SK-N-MC (cell line): Measurements from ENCODE around the gene CTAGE4.
"Not testable (repeated sequence)": the region's sequence is repeated elsewhere in the genome, so short reads cannot be mapped to it uniquely, and the experiment has no call there.

Source experiments
- DNase-seq: peaks from one replicate; pipeline ENCODE4 v3.0.0-alpha.2; 2011; ENCODE audit warnings: low read depth, low spot score
- H3K27ac ChIP-seq: fragments of 200-600 bp; sonication (generic); 2 replicates; pipeline ENCODE4 v1.5.1; 2016; ENCODE audit warnings: mixed run types
- H3K36me3 ChIP-seq: fragments of 200-600 bp; sonication (generic); 2 replicates; pipeline ENCODE4 v1.6.1; 2017; ENCODE audit warnings: antibody characterized with exemption, low read length, mixed read lengths; ENCODE audit not compliant: insufficient read depth
- H3K4me3 ChIP-seq: fragments of 200-600 bp; sonication (generic); 2 replicates; pipeline ENCODE4 v1.5.1; 2016
- H3K9ac ChIP-seq: fragments of 200-600 bp; sonication (generic); 2 replicates; pipeline ENCODE4 v1.8.0; 2017; ENCODE audit warnings: mixed run types, mixed read lengths; ENCODE audit not compliant: insufficient read length
- H3K9me3 ChIP-seq: fragments of 200-600 bp; sonication (generic); 2 replicates; pipeline ENCODE4 v1.6.1; 2017; ENCODE audit warnings: low read depth, mild to moderate bottlenecking, antibody characterized with exemption, low read length, moderate library complexity, mixed read lengths
- EZH2 ChIP-seq: fragments of 200-600 bp; sonication (generic); IDR thresholded peaks from one replicate; pipeline ENCODE4 v1.6.1; 2017; ENCODE audit warnings: antibody characterized with exemption
- FOXP2 ChIP-seq: optimal IDR thresholded peaks from 2 replicates; pipeline ENCODE3; 2011; ENCODE audit warnings: mild to moderate bottlenecking, moderate library complexity; ENCODE audit not compliant: insufficient read depth; ENCODE audit errors: extremely low read length, control extremely low read depth
- POLR2AphosphoS5 ChIP-seq: IDR thresholded peaks from 2 replicates; pipeline ENCODE4 v1.6.1; 2012; ENCODE audit warnings: mild to moderate bottlenecking, low read depth, low read length, borderline replicate concordance

Gene CTAGE4, protein sequence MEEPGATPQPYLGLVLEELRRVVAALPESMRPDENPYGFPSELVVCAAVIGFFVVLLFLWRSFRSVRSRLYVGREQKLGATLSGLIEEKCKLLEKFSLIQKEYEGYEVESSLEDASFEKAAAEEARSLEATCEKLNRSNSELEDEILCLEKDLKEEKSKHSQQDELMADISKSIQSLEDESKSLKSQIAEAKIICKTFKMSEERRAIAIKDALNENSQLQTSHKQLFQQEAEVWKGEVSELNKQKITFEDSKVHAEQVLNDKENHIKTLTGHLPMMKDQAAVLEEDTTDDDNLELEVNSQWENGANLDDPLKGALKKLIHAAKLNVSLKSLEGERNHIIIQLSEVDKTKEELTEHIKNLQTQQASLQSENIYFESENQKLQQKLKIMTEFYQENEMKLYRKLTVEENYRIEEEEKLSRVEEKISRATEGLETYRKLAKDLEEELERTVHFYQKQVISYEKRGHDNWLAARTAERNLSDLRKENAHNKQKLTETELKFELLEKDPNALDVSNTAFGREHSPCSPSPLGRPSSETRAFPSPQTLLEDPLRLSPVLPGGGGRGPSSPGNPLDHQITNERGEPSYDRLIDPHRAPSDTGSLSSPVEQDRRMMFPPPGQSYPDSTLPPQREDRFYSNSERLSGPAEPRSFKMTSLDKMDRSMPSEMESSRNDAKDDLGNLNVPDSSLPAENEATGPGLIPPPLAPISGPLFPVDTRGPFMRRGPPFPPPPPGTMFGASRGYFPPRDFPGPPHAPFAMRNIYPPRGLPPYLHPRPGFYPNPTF

DNA sequence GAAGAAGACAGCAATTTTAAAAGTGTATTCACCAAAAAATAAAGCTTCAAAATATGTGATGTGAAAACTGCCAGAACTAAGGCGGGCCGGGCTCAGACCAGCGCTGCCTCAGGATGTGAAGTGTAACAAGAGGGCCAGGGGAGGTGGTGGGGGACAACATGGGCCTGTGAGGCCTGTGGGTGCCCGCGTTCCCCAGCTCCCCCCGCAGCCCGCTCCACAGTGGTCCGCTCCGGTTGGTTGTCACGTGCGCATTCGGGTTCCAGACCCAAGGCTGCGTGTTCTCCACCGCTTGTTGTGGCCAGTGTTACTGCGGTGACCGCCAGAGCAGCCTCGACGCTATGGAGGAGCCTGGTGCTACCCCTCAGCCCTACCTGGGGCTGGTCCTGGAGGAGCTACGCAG lies at the start of gene CTAGE4:
CTAGE4 (plus strand) TSS at position 301 of the 400 bp plus-strand sequence; CDS start at position 339, 38 bp downstream.
- DNase-seq, H3K4me3 ChIP-seq, H3K9ac ChIP-seq, H3K27ac ChIP-seq, H3K36me3 ChIP-seq, H3K9me3 ChIP-seq: not testable (repeated sequence)

DNA sequence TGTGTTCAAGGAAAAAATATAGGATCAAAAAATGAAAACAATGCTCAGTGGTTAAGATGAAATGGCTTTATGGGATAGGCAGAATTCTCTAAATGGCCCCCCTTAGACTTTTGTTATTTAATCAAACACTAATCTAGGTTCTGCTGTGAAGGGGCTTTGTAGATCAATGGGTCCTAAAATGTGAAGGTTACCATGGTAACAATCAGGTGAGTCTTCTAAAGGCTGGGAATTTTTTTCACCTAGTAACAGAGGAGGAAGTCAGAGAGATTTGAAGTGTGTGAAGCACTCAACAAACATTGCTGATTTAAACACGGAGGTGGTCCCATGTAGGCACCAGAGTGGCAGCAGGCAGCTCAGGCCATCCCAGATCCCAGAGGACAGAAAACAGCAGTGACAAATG lies 49.1 kb upstream of the CTAGE4 start:
- H3K4me3 ChIP-seq: no peak overlapping the region
- H3K9ac ChIP-seq: no peak overlapping the region
- H3K9me3 ChIP-seq: no peaks in the 10 kb centered on the region
- H3K27ac ChIP-seq: no peak overlapping the region
- no peak for DNase-seq
- TF ChIP-seq EZH2 (no peak), FOXP2 (no peak), POLR2AphosphoS5 (no peak)
- no peaks in the 10 kb centered on the region for H3K36me3 ChIP-seq

DNA sequence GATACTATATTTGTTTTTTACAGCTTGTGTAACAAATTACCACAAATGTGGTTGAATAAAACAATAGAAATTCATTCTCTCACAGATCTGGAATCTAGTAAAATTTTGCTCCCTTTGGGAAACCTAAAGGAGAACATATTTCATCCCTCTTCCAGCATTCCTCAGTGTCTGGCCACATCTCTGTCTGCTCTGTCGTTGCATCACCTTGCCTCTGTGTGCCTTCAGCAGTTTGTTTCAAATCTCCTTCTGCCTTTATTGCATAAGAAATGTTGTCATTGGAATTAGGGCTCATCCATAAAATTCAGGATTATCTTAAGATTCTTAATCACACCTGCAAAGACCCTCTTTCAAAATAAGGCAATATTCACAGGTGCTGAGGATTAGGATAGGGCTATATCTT lies 45.8 kb upstream of the CTAGE4 start:
- no peak overlapping the region for H3K4me3 ChIP-seq
- no peak for DNase-seq
- H3K9me3 ChIP-seq: no peaks in the 10 kb centered on the region
- H3K36me3 ChIP-seq: no peaks in the 10 kb centered on the region
- TF ChIP-seq EZH2: no peak
- TF ChIP-seq FOXP2: no peak
- TF ChIP-seq POLR2AphosphoS5: no peak
- H3K9ac ChIP-seq: no peak overlapping the region
- H3K27ac ChIP-seq: no peak overlapping the region

DNA sequence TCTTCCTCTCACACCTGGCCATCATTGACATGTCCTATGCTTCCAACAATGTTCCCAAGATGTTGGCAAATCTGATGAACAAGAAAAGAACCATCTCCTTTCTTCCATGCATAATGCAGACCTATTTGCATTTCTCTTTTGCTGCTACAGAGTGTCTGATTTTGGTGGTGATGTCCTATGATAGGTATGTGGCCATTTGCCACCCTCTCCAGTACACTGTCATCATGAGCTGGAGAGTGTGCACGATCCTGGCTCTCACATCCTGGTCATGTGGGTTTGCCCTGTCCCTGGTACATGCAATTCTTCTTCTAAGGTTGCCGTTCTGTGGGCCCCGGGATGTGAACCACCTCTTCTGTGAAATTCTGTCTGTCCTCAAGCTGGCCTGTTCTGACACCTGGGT lies 41.1 kb upstream of the CTAGE4 start:
- no peaks in the 10 kb centered on the region for H3K9me3 ChIP-seq
- H3K4me3 ChIP-seq: no peak overlapping the region
- no peak overlapping the region for H3K9ac ChIP-seq
- TF ChIP-seq FOXP2 (no peak), EZH2 (no peak), POLR2AphosphoS5 (no peak)
- no peak overlapping the region for H3K27ac ChIP-seq
- H3K36me3 ChIP-seq: no peaks in the 10 kb centered on the region
- DNase-seq: no peak

DNA sequence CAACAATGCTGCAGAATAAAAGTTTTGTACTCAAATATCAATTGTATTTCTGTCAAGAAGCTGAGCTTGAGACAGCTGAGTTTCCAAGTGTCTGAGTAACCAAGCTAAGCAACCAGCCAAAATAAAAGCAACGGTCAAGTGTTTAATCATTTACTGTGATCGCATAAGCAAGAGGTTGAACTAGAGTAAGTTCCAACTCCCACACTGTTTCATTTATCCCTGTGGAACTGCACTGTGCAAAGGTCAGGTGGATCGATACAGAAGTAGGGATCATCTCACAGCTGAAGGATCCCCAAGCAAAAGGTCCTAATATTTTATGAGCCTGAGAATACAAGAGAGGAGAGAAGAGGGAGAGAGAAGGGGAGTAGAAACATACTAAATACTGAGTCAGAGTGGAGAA lies 38.8 kb upstream of the CTAGE4 start:
- Histone ChIP-seq H3K36me3 (no peaks in the 10 kb centered on the region), H3K27ac (no peak overlapping the region), H3K9ac (no peak overlapping the region), H3K4me3 (no peak overlapping the region), H3K9me3 (no peaks in the 10 kb centered on the region)
- DNase-seq: no peak
- TF ChIP-seq EZH2: no peak
- TF ChIP-seq FOXP2: no peak
- TF ChIP-seq POLR2AphosphoS5: no peak

DNA sequence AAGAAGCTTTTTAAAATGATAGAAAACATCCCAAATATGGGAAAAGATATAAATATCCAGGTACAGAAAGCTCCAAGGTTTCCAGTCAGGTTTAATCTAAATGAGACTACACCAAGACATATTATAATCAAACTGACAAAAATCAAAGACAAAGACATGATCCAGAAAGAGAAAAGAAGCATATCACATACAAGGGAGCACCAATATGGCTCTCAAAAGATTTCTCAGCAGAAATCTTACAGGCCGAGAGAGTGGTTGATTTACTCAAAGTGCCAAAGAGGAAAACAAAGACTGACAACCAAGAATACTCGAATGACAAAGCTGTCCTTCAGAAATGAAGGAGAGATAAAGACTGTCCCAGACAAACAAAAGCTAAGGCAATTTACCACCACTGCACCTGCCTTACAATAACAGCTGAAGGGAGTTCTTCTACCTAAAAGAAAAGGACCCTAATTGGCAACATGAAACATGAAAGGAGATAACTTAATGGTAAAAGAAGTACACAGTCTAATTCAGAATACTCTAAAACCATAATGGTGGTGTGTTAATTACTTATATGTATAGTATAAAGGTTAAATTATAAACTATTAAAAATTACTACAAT lies 34.9 kb upstream of the CTAGE4 start:
- Histone ChIP-seq H3K36me3 (no peaks in the 10 kb centered on the region), H3K27ac (no peak overlapping the region), H3K9me3 (no peaks in the 10 kb centered on the region), H3K4me3 (no peak overlapping the region), H3K9ac (no peak overlapping the region)
- no peak for DNase-seq
- TF ChIP-seq EZH2 (no peak), FOXP2 (no peak), POLR2AphosphoS5 (no peak)

DNA sequence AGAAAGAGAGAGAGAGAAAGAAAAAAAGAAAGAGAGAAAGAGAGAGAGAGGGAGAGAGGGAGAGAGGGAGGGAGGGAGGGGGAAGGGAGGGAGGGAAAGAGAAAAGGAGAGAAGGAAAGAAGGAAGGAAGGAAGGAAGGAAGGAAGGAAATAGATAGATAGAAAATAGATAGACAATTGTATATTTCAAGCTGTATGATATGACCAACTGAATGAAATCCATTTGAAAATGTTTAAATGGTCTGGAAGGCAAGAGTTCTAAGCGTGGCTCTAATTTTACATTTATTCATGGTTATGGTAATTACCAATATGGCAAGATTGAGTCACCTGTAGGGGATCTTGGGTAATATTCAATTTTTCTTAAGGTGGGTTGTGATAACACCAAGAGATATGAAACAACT lies 24.4 kb upstream of the CTAGE4 start:
- Histone ChIP-seq H3K9me3 (no peaks in the 10 kb centered on the region), H3K36me3 (no peaks in the 10 kb centered on the region)

DNA sequence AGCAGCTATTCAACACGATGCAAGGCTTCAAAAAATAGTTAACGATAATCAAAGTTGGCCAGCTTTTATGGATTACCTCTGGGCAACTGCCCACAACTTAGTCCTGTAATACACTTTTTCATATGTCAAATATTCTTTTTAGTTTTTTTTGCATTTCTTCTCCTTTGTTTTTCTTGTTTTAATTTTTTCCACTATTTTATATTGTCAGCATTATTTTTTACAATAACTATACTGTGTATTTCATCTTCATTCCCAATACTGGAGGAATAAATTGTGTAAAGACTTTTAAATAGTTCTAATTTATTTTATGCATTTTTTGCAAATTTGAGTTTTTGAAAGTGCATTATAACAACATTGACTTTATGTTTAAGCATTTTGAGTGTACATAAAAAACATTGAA lies 18.5 kb upstream of the CTAGE4 start:
- Histone ChIP-seq H3K9ac (no peak overlapping the region), H3K4me3 (no peak overlapping the region), H3K27ac (no peak overlapping the region), H3K36me3 (no peaks in the 10 kb centered on the region), H3K9me3 (no peaks in the 10 kb centered on the region)
- TF ChIP-seq POLR2AphosphoS5 (no peak), EZH2 (no peak), FOXP2 (no peak)
- no peak for DNase-seq

More for the DNA sequence above, 24.4 kb upstream of the CTAGE4 start:
- no peak overlapping the region for H3K27ac ChIP-seq
- no peak for TF ChIP-seq FOXP2
- TF ChIP-seq POLR2AphosphoS5: no peak
- no peak for TF ChIP-seq EZH2
- DNase-seq: no peak
- no peak overlapping the region for H3K9ac ChIP-seq
- no peak overlapping the region for H3K4me3 ChIP-seq

DNA sequence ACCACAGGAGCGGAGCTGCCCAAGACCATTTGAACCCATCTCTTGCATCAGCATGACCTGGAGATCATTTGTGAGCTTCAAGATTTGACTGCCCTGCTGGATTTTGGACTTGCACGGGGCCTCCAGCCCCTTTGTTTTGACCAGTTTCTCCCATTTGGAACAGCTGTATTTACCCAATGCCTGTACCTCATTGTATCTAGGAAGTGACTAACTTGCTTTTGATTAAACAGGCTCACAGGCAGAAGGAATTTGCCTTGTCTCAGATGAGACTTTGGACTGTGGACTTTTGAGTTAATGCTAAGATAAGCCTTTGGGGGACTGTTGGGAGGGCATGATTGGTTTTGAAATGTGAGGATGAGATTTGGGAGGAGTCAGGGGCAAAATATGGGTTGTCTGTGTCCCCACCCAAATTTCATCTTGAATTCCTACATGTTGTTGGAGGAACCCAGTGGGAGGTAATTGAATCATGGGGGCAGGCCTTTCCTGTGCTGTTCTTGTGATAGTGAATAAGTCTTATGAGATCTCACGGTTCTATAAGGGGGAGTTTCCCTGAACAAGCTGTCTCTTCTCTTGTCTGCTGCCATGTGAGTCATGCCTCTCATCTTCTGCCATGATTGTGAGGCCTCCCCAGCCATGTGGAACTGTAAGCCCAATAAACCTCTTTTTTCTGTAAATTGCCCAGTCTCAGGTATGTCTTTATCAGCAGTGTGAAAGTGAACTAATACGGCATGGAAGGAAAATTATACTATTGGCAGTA lies 11.5 kb upstream of the CTAGE4 start:
- H3K27ac ChIP-seq, H3K9ac ChIP-seq, H3K36me3 ChIP-seq, H3K9me3 ChIP-seq, DNase-seq, H3K4me3 ChIP-seq: not testable (repeated sequence)
